ENCODE measurements around the gene RFX1. TPM values are rescaled to one million over a fixed set of nuclear protein-coding genes. Genes with fewer than 3 reads are reported as not detected.

RFX1 gene
- total RNA-seq, 2 experiments from 2014 or later, result 4.4 to 17.4 TPM

DNA sequence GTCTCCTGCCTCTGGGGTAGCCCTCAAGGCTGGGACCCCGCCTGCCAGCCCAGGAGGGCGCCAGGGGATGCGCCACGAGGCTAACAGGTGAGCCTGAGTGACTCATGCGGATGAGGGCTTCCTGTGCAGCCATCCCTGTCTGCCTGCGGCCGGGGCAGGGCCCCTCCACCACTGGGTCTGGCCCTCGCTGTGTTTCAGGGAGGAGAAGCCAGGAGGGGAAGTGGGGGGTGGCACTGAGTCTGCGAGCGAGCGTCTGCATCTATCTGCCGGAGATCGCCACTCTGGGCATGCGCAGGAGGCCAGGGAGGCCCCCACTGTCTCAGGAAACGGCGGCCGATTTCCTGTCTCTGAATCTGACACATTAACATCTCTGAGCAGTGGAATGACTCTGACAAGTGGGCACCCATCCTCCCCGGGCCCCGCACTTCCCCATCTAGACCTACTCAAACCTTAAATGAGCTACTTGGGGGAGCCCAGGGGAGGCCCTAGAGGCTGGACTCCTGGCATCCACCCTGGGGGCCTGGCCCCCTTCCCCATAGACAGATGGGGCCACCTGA lies 19.7 kb downstream of the RFX1 start:
- H3K27ac ChIP-seq (ENCODE audit: low read depth, low read length, poor library complexity, severe bottlenecking), result peak overlapping the region; percentile 99
- peaks cover 78% of the 10 kb centered on the region for H3K4me1 ChIP-seq (ENCODE audit: insufficient read depth, low read length, poor library complexity, severe bottlenecking)
- no peaks in the 10 kb centered on the region for H4K20me1 ChIP-seq (ENCODE audit: insufficient read depth, low read length)
- H3K79me2 ChIP-seq (ENCODE audit: insufficient read depth, low read depth, low read length), result no peaks in the 10 kb centered on the region
- peak overlapping the region; percentile 98 for H3K4me2 ChIP-seq (ENCODE audit: low read length)
- TF ChIP-seq, protein P1, sequence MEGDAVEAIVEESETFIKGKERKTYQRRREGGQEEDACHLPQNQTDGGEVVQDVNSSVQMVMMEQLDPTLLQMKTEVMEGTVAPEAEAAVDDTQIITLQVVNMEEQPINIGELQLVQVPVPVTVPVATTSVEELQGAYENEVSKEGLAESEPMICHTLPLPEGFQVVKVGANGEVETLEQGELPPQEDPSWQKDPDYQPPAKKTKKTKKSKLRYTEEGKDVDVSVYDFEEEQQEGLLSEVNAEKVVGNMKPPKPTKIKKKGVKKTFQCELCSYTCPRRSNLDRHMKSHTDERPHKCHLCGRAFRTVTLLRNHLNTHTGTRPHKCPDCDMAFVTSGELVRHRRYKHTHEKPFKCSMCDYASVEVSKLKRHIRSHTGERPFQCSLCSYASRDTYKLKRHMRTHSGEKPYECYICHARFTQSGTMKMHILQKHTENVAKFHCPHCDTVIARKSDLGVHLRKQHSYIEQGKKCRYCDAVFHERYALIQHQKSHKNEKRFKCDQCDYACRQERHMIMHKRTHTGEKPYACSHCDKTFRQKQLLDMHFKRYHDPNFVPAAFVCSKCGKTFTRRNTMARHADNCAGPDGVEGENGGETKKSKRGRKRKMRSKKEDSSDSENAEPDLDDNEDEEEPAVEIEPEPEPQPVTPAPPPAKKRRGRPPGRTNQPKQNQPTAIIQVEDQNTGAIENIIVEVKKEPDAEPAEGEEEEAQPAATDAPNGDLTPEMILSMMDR (conservative IDR thresholded peaks at IDR 0.05; ENCODE audit: low read length), result no peak
- no peak for TF ChIP-seq EZH2phosphoT487 (IDR thresholded peaks at IDR 0.05; ENCODE audit: borderline replicate concordance, low read depth, low read length)
- H3K9me2 ChIP-seq (ENCODE audit: insufficient read depth, low read length), result no peaks in the 10 kb centered on the region
- intact Hi-C loops (cut with micrococcal nuclease; ENCODE audit: unreplicated experiment), result loop anchor here (1.0 kb wide), 2 partner anchors 19 to 46 kb away; no protein-coding TSS in a partner anchor
- H3K9me3 ChIP-seq (ENCODE audit: low read length), result no peaks in the 10 kb centered on the region
- no peak overlapping the region for H2AFZ ChIP-seq (ENCODE audit: low read length)
- ChIA-PET POLR2A (interaction anchor here (0.5 to 6.1 kb wide), 7 partner anchors 9 to 384 kb away, joined by 3 to 39 read pairs (median 4); partner anchors contain the start of genes ASF1B, DCAF15 and RFX1), CTCF (ENCODE audit: unreplicated experiment) (no interaction called here)
- peak; percentile 98 for DNase-seq (ENCODE audit: low spot score)
- no TSS peak for BruUV-seq (replicated peaks)
- H3K4me3 ChIP-seq (ENCODE audit: low read depth, low read length, poor library complexity, severe bottlenecking), result peak overlapping the region; percentile 67
- H3K36me3 ChIP-seq (ENCODE audit: insufficient read depth, low read length), result peaks cover 35% of the 10 kb centered on the region

DNA sequence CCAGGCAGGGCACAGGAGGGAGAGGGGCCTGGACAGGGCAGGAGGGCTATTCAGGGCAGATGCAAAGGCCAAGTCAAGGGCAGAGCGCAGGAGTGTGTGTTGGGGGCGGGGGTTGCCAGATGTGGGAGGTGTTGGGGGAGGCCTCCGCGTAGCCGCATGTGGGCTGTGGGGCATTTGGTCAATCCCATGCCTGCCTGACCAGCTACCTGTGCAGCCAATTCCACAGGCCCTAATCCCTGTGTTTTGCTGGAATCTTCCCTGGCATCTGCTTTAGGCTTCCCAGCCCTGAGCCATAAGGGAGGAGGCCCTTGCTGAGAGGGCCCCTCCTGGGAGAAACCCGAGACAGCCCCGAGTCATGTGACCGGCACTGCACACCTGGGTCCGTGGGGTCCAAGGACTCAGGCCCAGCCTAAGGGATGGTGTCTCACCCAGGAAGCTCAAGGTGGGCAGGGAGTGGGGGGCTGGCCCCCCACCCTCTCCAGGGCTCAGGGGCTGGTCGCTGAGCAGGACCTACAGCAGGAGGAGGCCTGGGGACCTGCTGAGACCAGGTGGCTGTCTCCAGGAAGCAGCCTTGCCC lies 20.3 kb downstream of the RFX1 start:
- ChIA-PET CTCF (ENCODE audit: unreplicated experiment) (no interaction called here), POLR2A (interaction anchor here (1.0 to 6.1 kb wide), 4 partner anchors 18 to 45 kb away, joined by 3 to 39 read pairs (median 4); partner anchors contain the start of genes DCAF15 and RFX1)
- peak overlapping the region; percentile 99 for H3K27ac ChIP-seq (ENCODE audit: low read depth, low read length, poor library complexity, severe bottlenecking)
- peaks cover 35% of the 10 kb centered on the region for H3K36me3 ChIP-seq (ENCODE audit: insufficient read depth, low read length)
- no peaks in the 10 kb centered on the region for H3K9me3 ChIP-seq (ENCODE audit: low read length)
- H4K20me1 ChIP-seq (ENCODE audit: insufficient read depth, low read length), result no peaks in the 10 kb centered on the region
- DNase-seq (ENCODE audit: low spot score), result peak; percentile 31
- H3K4me1 ChIP-seq (ENCODE audit: insufficient read depth, low read length, poor library complexity, severe bottlenecking), result peaks cover 80% of the 10 kb centered on the region
- intact Hi-C loops (cut with micrococcal nuclease; ENCODE audit: unreplicated experiment), result loop anchor here (1.0 to 2.0 kb wide), 3 partner anchors 19 to 46 kb away; partner anchors contain the start of gene DCAF15
- no peaks in the 10 kb centered on the region for H3K79me2 ChIP-seq (ENCODE audit: insufficient read depth, low read depth, low read length)
- peak overlapping the region; percentile 67 for H3K4me3 ChIP-seq (ENCODE audit: low read depth, low read length, poor library complexity, severe bottlenecking)
- no peaks in the 10 kb centered on the region for H3K9me2 ChIP-seq (ENCODE audit: insufficient read depth, low read length)
- H2AFZ ChIP-seq (ENCODE audit: low read length), result no peak overlapping the region; the same call in 1 of the 2 replicates
- TF ChIP-seq, protein P1 (conservative IDR thresholded peaks at IDR 0.05; ENCODE audit: low read length), result no peak
- TF ChIP-seq EZH2phosphoT487 (IDR thresholded peaks at IDR 0.05; ENCODE audit: borderline replicate concordance, low read depth, low read length), result no peak
- peak overlapping the region; percentile 98 for H3K4me2 ChIP-seq (ENCODE audit: low read length)
- no TSS peak for BruUV-seq (replicated peaks)

Data from OCI-LY7 (cell line).